Measurements from ENCODE around the gene OGT.
"Not testable (repeated sequence)": the region's sequence is repeated elsewhere in the genome, so short reads cannot be mapped to it uniquely, and the experiment has no call there.

OGT gene

DNA sequence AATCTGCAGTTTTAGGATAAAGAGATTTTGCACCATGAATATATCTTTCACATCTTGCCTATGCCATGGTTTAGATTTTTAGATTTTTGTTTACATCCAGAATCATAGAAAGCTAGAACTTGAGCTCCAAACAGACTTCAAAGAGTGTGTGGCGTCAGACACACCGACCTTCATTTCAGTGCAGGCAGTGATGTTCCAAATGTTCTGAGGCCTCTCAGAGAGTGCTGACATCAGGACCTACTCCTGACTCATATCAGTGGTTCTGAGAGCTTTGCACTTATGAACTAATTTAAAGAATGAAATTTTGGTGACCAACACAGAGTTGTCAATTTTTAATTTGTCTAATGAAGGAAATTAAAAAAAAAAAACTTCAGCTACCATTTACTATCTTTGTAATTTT lies 67.1 kb downstream of the OGT start:
- DNase-seq: no peak

GRCh38 chrX:71603618-71604017 lies 70.7 kb downstream of the OGT start:
- no peak for DNase-seq

DNA sequence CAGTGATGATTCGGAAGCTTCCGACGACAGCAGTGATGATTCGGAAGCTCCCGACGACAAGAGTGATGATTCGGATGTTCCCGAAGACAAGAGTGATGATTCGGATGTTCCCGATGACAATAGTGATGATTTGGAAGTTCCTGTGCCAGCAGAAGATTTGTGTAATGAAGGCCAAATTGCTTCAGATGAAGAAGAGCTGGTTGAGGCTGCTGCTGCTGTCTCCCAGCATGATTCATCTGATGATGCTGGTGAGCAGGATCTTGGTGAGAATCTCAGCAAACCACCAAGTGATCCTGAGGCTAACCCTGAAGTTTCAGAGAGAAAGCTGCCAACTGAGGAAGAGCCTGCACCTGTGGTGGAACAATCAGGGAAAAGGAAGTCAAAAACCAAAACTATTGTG lies 71.2 kb downstream of the OGT start:
- DNase-seq: no peak

GRCh38 chrX:71604796-71605568 lies 72.1 kb downstream of the OGT start:
- no peak for DNase-seq

- no peak for DNase-seq
Measured at GRCh38 chrX:71606536-71607216, 73.8 kb downstream of the OGT start.

GRCh38 chrX:71607488-71607887 lies 74.6 kb downstream of the OGT start:
- DNase-seq: no peak

GRCh38 chrX:71609095-71609750 lies 76.3 kb downstream of the OGT start:
- DNase-seq: no peak

DNA sequence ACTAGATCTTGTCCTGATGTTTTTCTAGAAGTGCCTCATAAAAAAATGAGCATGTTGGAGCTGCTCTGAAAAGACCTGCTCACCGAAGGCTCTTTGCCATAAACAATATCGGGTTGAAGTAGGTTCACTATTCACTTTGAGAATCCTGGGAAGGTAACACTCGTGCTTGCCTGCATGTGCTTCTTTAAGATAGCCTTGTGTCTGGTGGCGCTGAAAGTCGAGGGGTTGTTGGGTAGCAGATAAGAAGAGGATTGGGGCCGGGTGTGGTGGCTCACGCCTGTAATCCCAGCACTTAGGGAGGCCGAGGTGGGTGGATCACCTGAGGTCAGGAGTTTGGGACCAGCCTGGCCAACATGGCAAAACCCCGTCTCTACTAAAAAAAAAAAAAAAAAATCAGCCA lies 78.8 kb downstream of the OGT start:
- not testable (repeated sequence) for DNase-seq

DNA sequence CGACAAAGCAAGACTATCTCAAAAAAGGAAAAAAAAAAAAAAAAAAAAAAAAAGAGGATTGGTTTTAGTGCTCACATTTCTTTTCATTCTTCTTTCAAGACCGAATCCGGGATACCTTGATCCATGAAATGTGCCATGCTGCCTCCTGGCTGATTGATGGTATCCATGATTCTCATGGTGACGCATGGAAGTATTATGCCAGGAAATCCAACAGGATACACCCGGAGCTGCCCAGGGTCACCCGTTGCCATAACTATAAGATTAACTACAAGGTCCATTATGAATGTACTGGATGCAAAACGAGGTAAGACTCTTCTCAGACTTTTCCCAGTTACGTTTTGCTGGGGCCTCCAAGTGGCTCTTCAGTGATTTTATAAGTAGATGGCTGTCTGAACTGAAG lies 79.4 kb downstream of the OGT start:
- no peak for DNase-seq

- DNase-seq: no peak
Measured at GRCh38 chrX:71615056-71615455, 82.2 kb downstream of the OGT start.

DNA sequence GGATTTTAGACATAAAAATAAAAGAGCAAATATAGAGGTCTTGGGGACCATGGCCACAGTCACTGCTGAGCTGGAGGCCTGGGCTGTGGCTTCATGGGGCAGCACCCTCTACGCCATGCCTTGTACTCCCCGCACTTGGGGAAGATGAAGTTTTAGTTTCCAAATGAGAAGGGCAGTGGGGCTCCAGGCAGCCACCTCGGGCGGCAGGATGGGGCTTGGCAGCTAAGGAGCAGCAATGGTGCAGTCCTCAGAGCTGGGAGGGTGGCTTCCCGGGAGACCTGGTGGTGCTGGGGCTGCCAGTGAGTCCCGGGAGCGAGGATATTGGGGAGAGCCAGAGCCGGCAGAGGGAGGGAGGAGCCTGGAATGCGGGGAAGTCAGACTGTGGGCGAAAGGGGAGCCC lies 83.0 kb downstream of the OGT start:
- no peak for DNase-seq

DNA sequence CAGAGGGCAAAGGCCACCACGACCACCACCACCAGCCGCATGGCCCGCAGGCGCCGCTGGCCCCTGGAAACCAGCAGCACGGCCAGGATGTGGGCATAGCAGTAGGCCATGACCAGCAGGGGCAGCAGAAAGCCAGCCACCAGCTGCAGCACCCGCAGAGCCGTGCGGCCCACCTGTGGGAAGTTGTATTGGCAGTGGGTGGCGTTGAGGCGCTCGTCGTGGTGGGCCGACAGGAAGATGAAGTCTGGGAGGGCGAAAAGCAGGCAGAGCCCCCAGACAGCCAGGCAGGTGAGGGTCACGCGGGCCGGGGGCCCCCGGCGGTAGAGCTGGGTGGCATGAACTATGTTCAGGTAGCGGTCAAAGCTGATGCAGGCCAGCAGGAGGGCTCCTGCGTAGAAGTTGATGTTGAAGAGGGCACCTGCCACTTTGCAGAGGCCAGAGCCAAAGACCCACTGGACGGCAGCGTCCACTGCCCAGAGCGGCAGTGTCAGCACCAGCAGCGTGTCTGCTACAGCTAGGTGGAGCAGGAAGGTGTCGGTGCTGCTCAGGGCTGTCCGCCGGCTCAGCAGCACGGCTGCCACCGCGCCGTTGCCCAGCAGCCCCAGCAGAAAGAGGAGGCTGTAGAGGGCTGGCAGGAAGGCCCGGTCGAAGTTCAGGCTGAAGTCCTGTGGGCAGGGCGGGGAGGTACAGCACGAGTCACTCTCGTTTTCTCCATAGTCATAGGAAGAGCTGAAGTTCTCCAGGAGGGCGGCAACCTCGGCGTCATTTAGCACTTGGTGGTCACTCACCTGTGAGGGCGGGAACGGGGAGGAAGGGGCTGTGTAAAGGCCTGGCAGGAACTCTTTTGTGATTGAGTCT lies 84.0 kb downstream of the OGT start:
- DNase-seq: no peak

GRCh38 chrX:71617742-71618141 lies 84.8 kb downstream of the OGT start:
- DNase-seq: no peak

- DNase-seq: no peak
Measured at GRCh38 chrX:71618303-71618721, 85.4 kb downstream of the OGT start, which contains the start of gene CXCR3. TSS of gene CXCR3 (minus strand) at chrX:71618511. CDS start at chrX:71618449, 62 bp downstream.

DNA sequence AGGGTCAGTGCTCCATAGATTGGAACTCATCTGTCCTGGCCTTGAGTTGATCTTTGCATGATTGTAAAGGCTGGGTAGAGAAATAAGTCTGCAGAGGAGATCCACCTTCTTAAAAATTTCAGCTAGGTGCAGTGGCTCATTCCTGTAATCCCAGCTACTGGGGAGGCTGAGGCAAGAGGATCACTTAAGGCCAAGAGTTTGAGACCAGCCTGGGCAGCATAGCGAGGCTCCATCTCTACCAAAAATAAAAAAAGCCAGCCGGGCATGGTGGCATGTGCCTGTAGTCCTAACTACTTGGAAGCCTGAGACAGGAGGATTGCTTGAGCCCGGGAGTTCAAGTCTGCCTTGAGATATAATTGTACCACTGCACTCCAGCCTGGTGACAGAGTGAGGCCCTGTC lies 85.9 kb downstream of the OGT start:
- DNase-seq: no peak

DNA sequence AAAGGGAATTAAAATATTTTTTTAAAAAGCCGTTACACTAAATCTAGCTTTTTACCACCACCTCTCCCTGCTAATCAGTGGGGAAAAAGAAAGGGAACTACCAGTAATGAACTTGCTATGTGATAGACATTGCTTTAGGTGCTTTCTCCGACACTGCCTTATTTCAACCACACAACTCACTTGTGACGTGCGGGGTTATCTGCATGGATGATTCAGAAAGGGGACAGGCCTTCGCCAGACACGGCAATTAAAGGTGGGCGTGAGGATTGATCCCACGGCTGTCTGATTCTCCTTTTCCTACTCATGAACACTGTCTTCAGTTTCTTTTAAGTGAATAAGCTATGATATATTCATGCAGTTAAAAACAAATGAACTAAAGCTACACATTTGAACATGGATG lies 86.3 kb downstream of the OGT start:
- no peak for DNase-seq

DNA sequence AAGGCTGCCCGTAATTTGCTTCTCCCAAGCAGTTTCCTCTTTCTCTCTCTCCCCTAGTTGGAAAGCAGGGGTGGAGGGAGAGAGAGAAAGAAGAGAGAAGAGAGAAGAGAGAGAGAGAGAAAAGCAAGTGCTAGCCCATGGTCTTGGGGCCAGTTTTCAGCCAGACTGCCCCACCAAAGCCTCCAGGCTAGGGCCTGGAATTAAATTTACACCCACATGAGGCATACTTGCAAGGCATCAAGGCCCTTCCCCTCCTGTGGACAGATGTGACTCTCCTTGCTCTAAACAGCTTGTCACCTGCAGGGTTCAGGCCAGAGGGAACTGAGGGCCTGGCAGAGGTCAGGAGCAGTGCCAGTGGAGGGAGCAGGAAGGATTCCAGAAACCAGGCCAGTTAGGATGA lies 87.1 kb downstream of the OGT start:
- DNase-seq: no peak

DNA sequence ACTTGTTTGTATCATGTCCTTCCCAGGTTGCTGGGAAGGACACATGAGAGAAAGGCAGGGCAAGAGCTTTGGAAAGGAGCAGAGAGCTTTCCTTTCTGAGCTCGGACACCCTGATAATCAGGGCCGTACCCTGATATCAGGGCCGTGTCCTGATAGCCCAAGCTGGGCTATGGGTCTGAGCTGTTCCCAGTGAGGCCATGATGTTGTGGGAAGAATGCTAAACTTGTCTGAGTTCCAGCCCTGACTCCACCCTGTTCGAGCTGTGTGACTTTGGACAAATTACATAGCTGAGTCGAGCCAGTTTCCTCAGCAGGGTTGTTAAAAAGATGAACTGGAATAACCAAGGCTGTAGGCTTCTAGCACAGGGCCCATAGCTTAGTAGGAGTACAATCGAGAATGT lies 88.7 kb downstream of the OGT start:
- no peak for DNase-seq

- no peak for DNase-seq
Measured at GRCh38 chrX:71622032-71622575, 89.2 kb downstream of the OGT start.

- no peak for DNase-seq
Measured at GRCh38 chrX:71622576-71623450, 89.9 kb downstream of the OGT start.

DNA sequence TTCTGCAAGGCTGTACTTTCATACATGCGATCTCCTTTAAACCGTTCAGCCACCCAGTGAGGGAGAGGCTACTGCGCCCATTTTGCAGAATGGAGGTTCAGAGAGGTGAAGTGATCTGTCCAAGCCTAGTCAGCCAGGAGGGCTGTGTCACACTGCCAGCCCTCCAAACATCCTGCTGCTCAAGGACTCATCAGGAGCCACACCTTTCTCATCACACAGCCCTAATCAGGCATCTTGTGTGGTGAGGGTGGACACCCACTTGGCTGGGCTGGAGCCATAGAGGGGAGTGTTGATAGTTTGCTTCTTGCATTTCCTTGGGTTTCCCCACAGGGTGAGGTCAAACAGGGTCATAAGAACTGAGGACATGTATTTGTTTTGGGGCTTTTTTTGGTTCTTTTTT lies 90.8 kb downstream of the OGT start:
- DNase-seq: no peak

DNA sequence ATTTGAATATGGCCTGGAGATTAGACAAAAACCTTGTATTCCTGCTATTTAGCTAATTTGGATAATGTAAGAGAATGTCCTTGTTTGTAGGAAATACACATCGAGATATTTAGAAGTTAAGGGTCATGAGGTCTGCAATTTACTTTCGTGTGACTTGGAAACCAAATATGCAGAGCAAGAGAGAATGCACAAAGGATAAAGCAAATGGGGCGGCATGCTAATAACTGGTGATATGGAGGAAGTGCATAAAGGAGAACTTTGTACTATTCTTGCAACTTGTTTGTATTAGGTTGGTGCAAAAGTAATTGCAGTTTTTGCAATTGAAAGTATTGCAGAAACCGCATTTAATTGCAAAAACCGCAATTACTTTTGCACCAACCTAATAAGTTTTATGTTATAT lies 92.6 kb downstream of the OGT start:
- DNase-seq: no peak
